Activated CD4-positive, alpha-beta T cell treated with anti-CD3 and anti-CD28 coated beads for 36 hours (primary cell): ENCODE results near the gene FAM153A. TPM values are rescaled to one million over a fixed set of nuclear protein-coding genes. Genes with fewer than 3 reads are reported as not detected.
"Not testable (repeated sequence)": the region's sequence is repeated elsewhere in the genome, so short reads cannot be mapped to it uniquely, and the experiment has no call there.

ENCODE experiments used
- ATAC-seq: fragments of 200-7000 bp; cut with Tn5 transposase; one replicate; pipeline ENCODE4 v1.10.0; 2021; ENCODE audit warnings: mild to moderate bottlenecking, moderate library complexity
- CTCF ChIA-PET: fragments of 350-600 bp; sonication (Branson Sonifier 250); formaldehyde crosslinking; loops from one replicate; lab custom pipeline; 2021; ENCODE audit warnings: antibody characterized with exemption; lab: Charles Lee
- POLR2A ChIA-PET: fragments of 350-600 bp; sonication (Branson Sonifier 250); formaldehyde crosslinking; loops from one replicate; lab custom pipeline; 2021; ENCODE audit warnings: antibody characterized with exemption, inconsistent platforms; lab: Charles Lee
- DNase-seq: peaks from one replicate; pipeline ENCODE4 v3.0.0-alpha.2; 2020
- H3K27ac Mint-ChIP-seq: one replicate; pipeline ENCODE4 v1.8.0; 2021; ENCODE audit warnings: mixed read lengths
- H3K27me3 Mint-ChIP-seq: one replicate; pipeline ENCODE4 v1.8.0; 2021; ENCODE audit warnings: mixed read lengths
- H3K36me3 Mint-ChIP-seq: one replicate; pipeline ENCODE4 v1.8.0; 2021; ENCODE audit warnings: low read depth, mixed read lengths
- H3K4me1 Mint-ChIP-seq: one replicate; pipeline ENCODE4 v1.8.0; 2021; ENCODE audit warnings: mixed read lengths
- H3K4me3 Mint-ChIP-seq: one replicate; pipeline ENCODE4 v1.8.0; 2021; ENCODE audit warnings: mild to moderate bottlenecking, moderate library complexity, mixed read lengths
- H3K9me3 Mint-ChIP-seq: one replicate; pipeline ENCODE4 v1.8.0; 2021; ENCODE audit warnings: low read depth, mixed read lengths
- intact Hi-C, 2 experiments: fragments of 100-400 bp; cut with DNase I in 1 of 2; cut with micrococcal nuclease in 1 of 2; formaldehyde crosslinking; loops; one replicate each; pipeline versions ENCODE4 v1.14.2 to v1.15.1; 2022 to 2024; cut with DNase I, micrococcal nuclease
- total RNA-seq, 2 experiments: library from RNA; stranded (reverse); gene quantifications; one replicate each; pipeline ENCODE4 v1.2.3, GENCODE V29; 2021

The FAM153A gene
- total RNA-seq, 2 experiments from 2014 or later: 38.8 to 54.0 TPM

GRCh38 chr5:177722829-177723228 lies 59.9 kb downstream of the FAM153A start:
- intact Hi-C loops, CTCF ChIA-PET: not testable (repeated sequence)

GRCh38 chr5:177719989-177720388 lies 62.7 kb downstream of the FAM153A start:
- ATAC-seq, H3K27ac Mint-ChIP-seq, H3K36me3 Mint-ChIP-seq, H3K4me1 Mint-ChIP-seq, H3K9me3 Mint-ChIP-seq, CTCF ChIA-PET, intact Hi-C loops, H3K4me3 Mint-ChIP-seq, POLR2A ChIA-PET, DNase-seq, H3K27me3 Mint-ChIP-seq: not testable (repeated sequence)

More at GRCh38 chr5:177722829-177723228, 59.9 kb downstream of the FAM153A start:
- POLR2A ChIA-PET, H3K9me3 Mint-ChIP-seq, H3K27ac Mint-ChIP-seq, DNase-seq, H3K27me3 Mint-ChIP-seq, ATAC-seq, H3K4me1 Mint-ChIP-seq, H3K36me3 Mint-ChIP-seq, H3K4me3 Mint-ChIP-seq: not testable (repeated sequence)

GRCh38 chr5:177715423-177715822 lies 67.3 kb downstream of the FAM153A start:
- H3K27ac Mint-ChIP-seq, H3K4me1 Mint-ChIP-seq, CTCF ChIA-PET, H3K36me3 Mint-ChIP-seq, H3K4me3 Mint-ChIP-seq, DNase-seq, H3K27me3 Mint-ChIP-seq, intact Hi-C loops, H3K9me3 Mint-ChIP-seq, ATAC-seq, POLR2A ChIA-PET: not testable (repeated sequence)

- POLR2A ChIA-PET: interaction anchor here (0.6 kb wide), 1 partner anchor 1580 kb away, joined by 3 read pairs; no protein-coding TSS in a partner anchor
- H3K4me3 Mint-ChIP-seq, CTCF ChIA-PET, H3K27ac Mint-ChIP-seq, DNase-seq, H3K27me3 Mint-ChIP-seq, ATAC-seq, H3K9me3 Mint-ChIP-seq, H3K36me3 Mint-ChIP-seq, intact Hi-C loops, H3K4me1 Mint-ChIP-seq: not testable (repeated sequence)
Observed at GRCh38 chr5:177696100-177696499, 86.6 kb downstream of the FAM153A start.

GRCh38 chr5:177695356-177695930 lies 87.3 kb downstream of the FAM153A start:
- H3K9me3 Mint-ChIP-seq, DNase-seq, ATAC-seq, H3K27me3 Mint-ChIP-seq, POLR2A ChIA-PET, H3K36me3 Mint-ChIP-seq, H3K4me1 Mint-ChIP-seq, CTCF ChIA-PET, H3K4me3 Mint-ChIP-seq, intact Hi-C loops, H3K27ac Mint-ChIP-seq: not testable (repeated sequence)

DNA sequence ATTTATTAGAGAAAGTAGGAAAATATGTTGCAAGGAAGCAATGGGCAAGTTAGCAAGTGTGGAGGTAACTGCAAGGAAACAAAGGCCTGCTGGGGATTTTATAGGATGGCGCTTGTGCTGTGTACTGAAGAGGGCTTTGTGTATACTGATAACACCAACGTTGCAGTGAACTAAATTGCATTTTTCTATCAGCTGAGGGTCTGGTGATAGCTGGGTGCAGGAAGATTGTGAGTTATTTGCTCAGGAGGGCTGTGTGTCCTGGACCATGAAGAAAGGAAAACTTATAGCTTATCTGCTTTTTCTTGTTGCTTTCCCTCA lies 88.2 kb downstream of the FAM153A start:
- H3K27ac Mint-ChIP-seq, H3K36me3 Mint-ChIP-seq, H3K27me3 Mint-ChIP-seq, H3K9me3 Mint-ChIP-seq, H3K4me3 Mint-ChIP-seq, ATAC-seq, POLR2A ChIA-PET, intact Hi-C loops, CTCF ChIA-PET, DNase-seq, H3K4me1 Mint-ChIP-seq: not testable (repeated sequence)

DNA sequence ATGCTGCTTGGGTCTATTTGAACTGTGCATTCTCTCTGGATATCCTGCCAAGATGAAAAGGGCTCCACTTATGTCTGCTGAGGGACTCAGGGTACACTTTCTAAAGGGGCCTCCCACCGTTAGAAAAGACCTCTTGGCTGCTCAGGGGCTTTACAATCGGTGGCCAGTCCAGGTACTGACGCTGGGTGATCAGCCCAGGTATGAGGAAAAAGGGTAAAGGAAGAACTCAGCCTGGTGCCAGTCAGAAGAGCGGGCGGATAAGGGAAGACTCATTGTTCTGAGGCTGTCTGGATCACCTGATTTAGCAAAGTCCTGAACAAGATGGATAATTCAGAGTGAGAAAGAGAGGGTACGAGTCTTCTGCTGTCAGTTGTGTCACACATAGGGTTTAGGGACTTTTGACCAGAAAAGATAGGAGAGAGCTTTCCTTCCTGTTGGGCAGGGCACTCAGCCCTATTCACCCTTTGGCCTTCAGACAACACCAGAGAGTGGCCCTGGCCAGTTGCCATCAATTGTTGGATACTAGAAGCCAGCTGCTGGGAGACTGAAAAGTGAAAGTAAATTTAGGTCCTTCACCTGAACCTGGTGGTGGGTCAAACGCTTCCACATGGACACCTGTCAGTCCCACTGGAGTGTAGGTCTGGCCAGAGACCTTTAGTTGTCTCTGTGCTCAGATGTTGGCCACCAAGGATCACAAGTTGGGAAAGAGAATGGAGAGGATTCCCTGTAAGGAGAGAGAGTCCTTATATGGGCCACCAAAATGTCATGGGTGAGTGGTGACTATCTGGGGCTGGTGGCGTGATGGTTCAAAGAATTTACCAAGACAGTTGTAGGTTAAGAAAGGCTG lies 88.8 kb downstream of the FAM153A start:
- ATAC-seq, H3K4me3 Mint-ChIP-seq, POLR2A ChIA-PET, H3K4me1 Mint-ChIP-seq, H3K9me3 Mint-ChIP-seq, H3K27me3 Mint-ChIP-seq, intact Hi-C loops, DNase-seq, CTCF ChIA-PET, H3K36me3 Mint-ChIP-seq, H3K27ac Mint-ChIP-seq: not testable (repeated sequence)

- H3K36me3 Mint-ChIP-seq, ATAC-seq, H3K27me3 Mint-ChIP-seq, CTCF ChIA-PET, intact Hi-C loops, H3K4me1 Mint-ChIP-seq, DNase-seq, H3K4me3 Mint-ChIP-seq, H3K27ac Mint-ChIP-seq, H3K9me3 Mint-ChIP-seq: not testable (repeated sequence)
- POLR2A ChIA-PET: interaction anchor here (0.6 kb wide), 1 partner anchor 1475 kb away, joined by 3 read pairs; no protein-coding TSS in a partner anchor
Observed at GRCh38 chr5:177692969-177693368, 89.7 kb downstream of the FAM153A start.

GRCh38 chr5:177692507-177692906 lies 90.2 kb downstream of the FAM153A start:
- H3K4me3 Mint-ChIP-seq, H3K9me3 Mint-ChIP-seq, H3K27me3 Mint-ChIP-seq, intact Hi-C loops, DNase-seq, CTCF ChIA-PET, ATAC-seq, H3K27ac Mint-ChIP-seq, H3K4me1 Mint-ChIP-seq, H3K36me3 Mint-ChIP-seq: not testable (repeated sequence)
- POLR2A ChIA-PET: interaction anchor here (0.6 kb wide), 1 partner anchor 1475 kb away, joined by 3 read pairs; no protein-coding TSS in a partner anchor

- H3K4me3 Mint-ChIP-seq, H3K27me3 Mint-ChIP-seq, POLR2A ChIA-PET, H3K9me3 Mint-ChIP-seq, H3K36me3 Mint-ChIP-seq, ATAC-seq, H3K27ac Mint-ChIP-seq, DNase-seq, H3K4me1 Mint-ChIP-seq, intact Hi-C loops: not testable (repeated sequence)
- CTCF ChIA-PET: interaction anchor here (0.5 kb wide), 1 partner anchor 307 kb away, joined by 3 read pairs; the partner anchor contains the start of gene PROP1
Observed at GRCh38 chr5:177689011-177689610, 93.6 kb downstream of the FAM153A start.

DNA sequence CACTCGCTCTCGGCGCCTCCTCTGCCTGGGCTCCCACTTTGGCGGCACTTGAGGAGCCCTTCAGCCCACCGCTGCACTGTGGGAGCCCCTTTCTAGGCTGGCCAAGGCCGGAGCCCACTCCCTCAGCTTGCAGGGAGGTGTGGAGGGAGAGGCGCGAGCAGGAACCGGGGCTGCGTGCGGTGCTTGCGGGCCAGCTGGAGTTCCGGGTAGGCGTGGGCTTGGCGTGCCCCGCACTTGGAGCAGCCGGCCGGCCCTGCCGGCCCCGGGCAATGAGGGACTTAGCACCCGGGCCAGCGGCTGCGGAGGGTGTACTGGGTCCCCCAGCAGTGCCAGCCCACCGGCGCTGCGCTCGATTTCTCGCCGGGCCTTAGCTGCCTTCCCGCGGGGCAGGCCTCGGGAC lies 94.6 kb downstream of the FAM153A start:
- DNase-seq, H3K4me3 Mint-ChIP-seq, H3K27ac Mint-ChIP-seq, POLR2A ChIA-PET, H3K4me1 Mint-ChIP-seq, intact Hi-C loops, H3K9me3 Mint-ChIP-seq, CTCF ChIA-PET, H3K27me3 Mint-ChIP-seq, H3K36me3 Mint-ChIP-seq, ATAC-seq: not testable (repeated sequence)
